Hematopoietic multipotent progenitor cell treated with erythropoietin and hydrocortisone succinate and interleukin-3 and kit ligand, for 4 days (in vitro differentiated cells): ENCODE results near the gene CASK.
"Not testable (repeated sequence)": the region's sequence is repeated elsewhere in the genome, so short reads cannot be mapped to it uniquely, and the experiment has no call there.

Experiments
- DNase-seq: peaks from one replicate; pipeline ENCODE4 v3.0.0-alpha.2; 2015

CASK gene

GRCh38 chrX:41688156-41688555, 235.2 kb downstream of the CASK start:
- DNase-seq = peak; percentile 57

- DNase-seq = peak; percentile 60
Measured at GRCh38 chrX:41686788-41687187, 236.6 kb downstream of the CASK start.

- no peak for DNase-seq
Measured at GRCh38 chrX:41684940-41685339, 238.4 kb downstream of the CASK start.

GRCh38 chrX:41684138-41684537, 239.2 kb downstream of the CASK start:
- DNase-seq = no peak

GRCh38 chrX:41677183-41678060, 245.9 kb downstream of the CASK start:
- no peak for DNase-seq

GRCh38 chrX:41676361-41676760, 247.0 kb downstream of the CASK start:
- not testable (repeated sequence) for DNase-seq

GRCh38 chrX:41672643-41673042, 250.7 kb downstream of the CASK start:
- no peak for DNase-seq

- no peak for DNase-seq
Measured at GRCh38 chrX:41671082-41671481, 252.3 kb downstream of the CASK start.

- DNase-seq = no peak
Measured at GRCh38 chrX:41670112-41670511, 253.2 kb downstream of the CASK start.

- DNase-seq = no peak
Measured at GRCh38 chrX:41667631-41668030, 255.7 kb downstream of the CASK start.

- DNase-seq = peak; percentile 70
Measured at GRCh38 chrX:41666251-41666650, 257.1 kb downstream of the CASK start.

- DNase-seq = no peak
Measured at GRCh38 chrX:41665686-41666085, 257.7 kb downstream of the CASK start.

- DNase-seq = no peak
Measured at GRCh38 chrX:41664908-41665307, 258.4 kb downstream of the CASK start.

- DNase-seq = no peak
Measured at GRCh38 chrX:41664375-41664901, 258.9 kb downstream of the CASK start.

GRCh38 chrX:41661366-41662095, 261.8 kb downstream of the CASK start:
- DNase-seq = no peak

- no peak for DNase-seq
Measured at GRCh38 chrX:41655631-41656030, 267.7 kb downstream of the CASK start.

- DNase-seq = no peak
Measured at GRCh38 chrX:41655101-41655500, 268.3 kb downstream of the CASK start.

GRCh38 chrX:41653125-41653524, 270.2 kb downstream of the CASK start:
- DNase-seq = no peak

GRCh38 chrX:41646201-41646600, 277.2 kb downstream of the CASK start:
- not testable (repeated sequence) for DNase-seq

GRCh38 chrX:41634284-41634683, 289.1 kb downstream of the CASK start:
- DNase-seq = peak; percentile 57

- DNase-seq = no peak
Measured at GRCh38 chrX:41630091-41630490, 293.3 kb downstream of the CASK start.

GRCh38 chrX:41629539-41629938, 293.8 kb downstream of the CASK start:
- DNase-seq = no peak

- DNase-seq = peak; percentile 63
Measured at GRCh38 chrX:41621222-41621723, 302.1 kb downstream of the CASK start.

GRCh38 chrX:41619221-41619620, 304.1 kb downstream of the CASK start:
- DNase-seq = no peak
